GM19397 (cell line): ENCODE measurements around the gene XIRP1.

Source experiments
- ATAC-seq: cut with Tn5 transposase; IDR thresholded peaks from one replicate; pipeline ENCODE4 v1.9.1; 2021; ENCODE audit warnings: mild to moderate bottlenecking, moderate library complexity; ENCODE audit not compliant: unreplicated experiment

Gene XIRP1

GRCh38 chr3:39211332-39212130 is 19.1 kb upstream of the XIRP1 start:
- ATAC-seq, result no peak

GRCh38 chr3:39210078-39210477 is 17.7 kb upstream of the XIRP1 start:
- ATAC-seq, result no peak

- ATAC-seq, result no peak
These were observed 17.1 kb upstream of the XIRP1 start for GRCh38 chr3:39209329-39209970.

- ATAC-seq, result no peak
These were observed 16.2 kb upstream of the XIRP1 start for GRCh38 chr3:39208463-39209055.

GRCh38 chr3:39207361-39208186 is 15.2 kb upstream of the XIRP1 start:
- ATAC-seq, result no peak

GRCh38 chr3:39205919-39206516 is 13.6 kb upstream of the XIRP1 start:
- no peak for ATAC-seq

GRCh38 chr3:39205131-39205530 is 12.7 kb upstream of the XIRP1 start:
- ATAC-seq, result no peak

GRCh38 chr3:39203860-39204259 is 11.5 kb upstream of the XIRP1 start:
- ATAC-seq, result no peak

- ATAC-seq, result no peak
These were observed 11.0 kb upstream of the XIRP1 start for GRCh38 chr3:39203402-39203801.

GRCh38 chr3:39202094-39202493 is 9.7 kb upstream of the XIRP1 start:
- no peak for ATAC-seq

GRCh38 chr3:39196671-39197356 is 4.4 kb upstream of the XIRP1 start:
- ATAC-seq, result no peak

GRCh38 chr3:39196034-39196433 is 3.6 kb upstream of the XIRP1 start:
- ATAC-seq, result no peak

GRCh38 chr3:39193391-39193790 is 996 bp upstream of the XIRP1 start:
- ATAC-seq, result no peak

GRCh38 chr3:39191773-39192172 is 622 bp downstream of the XIRP1 start:
- ATAC-seq, result no peak

GRCh38 chr3:39191111-39191510 is 1.3 kb downstream of the XIRP1 start:
- ATAC-seq, result no peak

- ATAC-seq, result no peak
These were observed 1.9 kb downstream of the XIRP1 start for GRCh38 chr3:39190281-39191025.

GRCh38 chr3:39189959-39190269 is 2.5 kb downstream of the XIRP1 start:
- ATAC-seq, result no peak

- ATAC-seq, result no peak
These were observed 3.0 kb downstream of the XIRP1 start for GRCh38 chr3:39189150-39189958.
